ENCODE measurements around the gene OR2AT4.
"Not testable (repeated sequence)": the region's sequence is repeated elsewhere in the genome, so short reads cannot be mapped to it uniquely, and the experiment has no call there.

OR2AT4 gene

GRCh38 chr11:75133976-75134375 lies 37.3 kb upstream of the OR2AT4 start:
- no peak overlapping the region for H3K9ac ChIP-seq (ENCODE audit: low read depth, low read length)
- H3K36me3 ChIP-seq (ENCODE audit: insufficient read depth, low read length), result no peaks in the 10 kb centered on the region
- no peak overlapping the region for H3K4me2 ChIP-seq (ENCODE audit: low read length)
- peaks cover 47% of the 10 kb centered on the region for H3K27me3 ChIP-seq (ENCODE audit: control insufficient read depth, insufficient read depth, low read length)
- H3K4me1 ChIP-seq (ENCODE audit: control insufficient read depth, insufficient read depth, low read length), result no peaks in the 10 kb centered on the region
- H3K9me3 ChIP-seq (replicated peaks; ENCODE audit: low read length), result no peaks in the 10 kb centered on the region
- H3K4me3 ChIP-seq (ENCODE audit: low read length), result no peak overlapping the region

- Histone ChIP-seq H3K4me2 (ENCODE audit: low read length) (no peak overlapping the region), H3K4me3 (ENCODE audit: low read length) (no peak overlapping the region), H3K9ac (ENCODE audit: low read depth, low read length) (no peak overlapping the region), H3K4me1 (ENCODE audit: control insufficient read depth, insufficient read depth, low read length) (no peaks in the 10 kb centered on the region), H3K9me3 (replicated peaks; ENCODE audit: low read length) (no peaks in the 10 kb centered on the region), H3K27me3 (ENCODE audit: control insufficient read depth, insufficient read depth, low read length) (peaks cover 42% of the 10 kb centered on the region), H3K36me3 (ENCODE audit: insufficient read depth, low read length) (no peaks in the 10 kb centered on the region)
Measured at GRCh38 chr11:75132080-75132479, 35.4 kb upstream of the OR2AT4 start.

- H3K9ac ChIP-seq (ENCODE audit: low read depth, low read length), result no peak overlapping the region
- no peaks in the 10 kb centered on the region for H3K9me3 ChIP-seq (replicated peaks; ENCODE audit: low read length)
- H3K4me1 ChIP-seq (ENCODE audit: control insufficient read depth, insufficient read depth, low read length), result no peaks in the 10 kb centered on the region
- H3K36me3 ChIP-seq (ENCODE audit: insufficient read depth, low read length), result no peaks in the 10 kb centered on the region
- H3K4me3 ChIP-seq (ENCODE audit: low read length), result no peak overlapping the region
- H3K4me2 ChIP-seq (ENCODE audit: low read length), result no peak overlapping the region
- H3K27me3 ChIP-seq (ENCODE audit: control insufficient read depth, insufficient read depth, low read length), result peaks cover 14% of the 10 kb centered on the region
Measured at GRCh38 chr11:75126564-75126963, 29.9 kb upstream of the OR2AT4 start.

- H3K4me2 ChIP-seq (ENCODE audit: low read length), result no peak overlapping the region
- H3K9me3 ChIP-seq (replicated peaks; ENCODE audit: low read length), result peaks cover 5% of the 10 kb centered on the region
- peaks cover 3% of the 10 kb centered on the region for H3K27me3 ChIP-seq (ENCODE audit: control insufficient read depth, insufficient read depth, low read length)
- H3K36me3 ChIP-seq (ENCODE audit: insufficient read depth, low read length), result no peaks in the 10 kb centered on the region
- no peaks in the 10 kb centered on the region for H3K4me1 ChIP-seq (ENCODE audit: control insufficient read depth, insufficient read depth, low read length)
- no peak overlapping the region for H3K9ac ChIP-seq (ENCODE audit: low read depth, low read length)
- H3K4me3 ChIP-seq (ENCODE audit: low read length), result no peak overlapping the region
Measured at GRCh38 chr11:75118577-75118976, 21.9 kb upstream of the OR2AT4 start.

GRCh38 chr11:75114465-75114864 lies 17.8 kb upstream of the OR2AT4 start:
- Histone ChIP-seq H3K36me3 (ENCODE audit: insufficient read depth, low read length) (no peaks in the 10 kb centered on the region), H3K4me3 (ENCODE audit: low read length) (no peak overlapping the region), H3K4me2 (ENCODE audit: low read length) (no peak overlapping the region), H3K27me3 (ENCODE audit: control insufficient read depth, insufficient read depth, low read length) (peaks cover 14% of the 10 kb centered on the region), H3K4me1 (ENCODE audit: control insufficient read depth, insufficient read depth, low read length) (no peaks in the 10 kb centered on the region), H3K9me3 (replicated peaks; ENCODE audit: low read length) (peaks cover 5% of the 10 kb centered on the region), H3K9ac (ENCODE audit: low read depth, low read length) (no peak overlapping the region)

- H3K27me3 ChIP-seq (ENCODE audit: control insufficient read depth, insufficient read depth, low read length), result peaks cover 14% of the 10 kb centered on the region
- H3K9me3 ChIP-seq (replicated peaks; ENCODE audit: low read length), result no peaks in the 10 kb centered on the region
- no peaks in the 10 kb centered on the region for H3K4me1 ChIP-seq (ENCODE audit: control insufficient read depth, insufficient read depth, low read length)
- H3K4me3 ChIP-seq (ENCODE audit: low read length), result no peak overlapping the region
- no peak overlapping the region for H3K9ac ChIP-seq (ENCODE audit: low read depth, low read length)
- H3K4me2 ChIP-seq (ENCODE audit: low read length), result no peak overlapping the region
- H3K36me3 ChIP-seq (ENCODE audit: insufficient read depth, low read length), result no peaks in the 10 kb centered on the region
Measured at GRCh38 chr11:75113030-75113429, 16.4 kb upstream of the OR2AT4 start.

GRCh38 chr11:75112200-75112599 lies 15.5 kb upstream of the OR2AT4 start:
- Histone ChIP-seq H3K4me3 (ENCODE audit: low read length) (no peak overlapping the region), H3K4me2 (ENCODE audit: low read length) (no peak overlapping the region), H3K36me3 (ENCODE audit: insufficient read depth, low read length) (no peaks in the 10 kb centered on the region), H3K4me1 (ENCODE audit: control insufficient read depth, insufficient read depth, low read length) (peaks cover 6% of the 10 kb centered on the region), H3K9me3 (replicated peaks; ENCODE audit: low read length) (no peaks in the 10 kb centered on the region), H3K9ac (ENCODE audit: low read depth, low read length) (no peak overlapping the region), H3K27me3 (ENCODE audit: control insufficient read depth, insufficient read depth, low read length) (peaks cover 14% of the 10 kb centered on the region)

- H3K4me2 ChIP-seq (ENCODE audit: low read length), result no peak overlapping the region
- peaks cover 24% of the 10 kb centered on the region for H3K4me1 ChIP-seq (ENCODE audit: control insufficient read depth, insufficient read depth, low read length)
- no peaks in the 10 kb centered on the region for H3K36me3 ChIP-seq (ENCODE audit: insufficient read depth, low read length)
- peaks cover under 1% of the 10 kb centered on the region for H3K27me3 ChIP-seq (ENCODE audit: control insufficient read depth, insufficient read depth, low read length)
- no peak overlapping the region for H3K9ac ChIP-seq (ENCODE audit: low read depth, low read length)
- H3K9me3 ChIP-seq (replicated peaks; ENCODE audit: low read length), result no peaks in the 10 kb centered on the region
- H3K4me3 ChIP-seq (ENCODE audit: low read length), result no peak overlapping the region
Measured at GRCh38 chr11:75107187-75107586, 10.5 kb upstream of the OR2AT4 start.

GRCh38 chr11:75105967-75106681 lies 9.4 kb upstream of the OR2AT4 start:
- not testable (repeated sequence) for H3K4me2 ChIP-seq (ENCODE audit: low read length); H3K9me3 ChIP-seq (replicated peaks; ENCODE audit: low read length); H3K36me3 ChIP-seq (ENCODE audit: insufficient read depth, low read length); H3K27me3 ChIP-seq (ENCODE audit: control insufficient read depth, insufficient read depth, low read length); H3K9ac ChIP-seq (ENCODE audit: low read depth, low read length); H3K4me3 ChIP-seq (ENCODE audit: low read length)
- H3K4me1 ChIP-seq (ENCODE audit: control insufficient read depth, insufficient read depth, low read length), result peaks cover 24% of the 10 kb centered on the region

- H3K4me3 ChIP-seq (ENCODE audit: low read length), result no peak overlapping the region
- no peaks in the 10 kb centered on the region for H3K36me3 ChIP-seq (ENCODE audit: insufficient read depth, low read length)
- H3K4me1 ChIP-seq (ENCODE audit: control insufficient read depth, insufficient read depth, low read length), result peaks cover 26% of the 10 kb centered on the region
- H3K9me3 ChIP-seq (replicated peaks; ENCODE audit: low read length), result no peaks in the 10 kb centered on the region
- H3K9ac ChIP-seq (ENCODE audit: low read depth, low read length), result no peak overlapping the region
- H3K4me2 ChIP-seq (ENCODE audit: low read length), result no peak overlapping the region
- H3K27me3 ChIP-seq (ENCODE audit: control insufficient read depth, insufficient read depth, low read length), result no peaks in the 10 kb centered on the region
Measured at GRCh38 chr11:75105462-75105925, 8.8 kb upstream of the OR2AT4 start.

- Histone ChIP-seq H3K27me3 (ENCODE audit: control insufficient read depth, insufficient read depth, low read length) (no peaks in the 10 kb centered on the region), H3K36me3 (ENCODE audit: insufficient read depth, low read length) (no peaks in the 10 kb centered on the region), H3K9me3 (replicated peaks; ENCODE audit: low read length) (no peaks in the 10 kb centered on the region), H3K4me1 (ENCODE audit: control insufficient read depth, insufficient read depth, low read length) (peaks cover 33% of the 10 kb centered on the region), H3K4me2 (ENCODE audit: low read length) (peak overlapping the region; percentile 33), H3K4me3 (ENCODE audit: low read length) (no peak overlapping the region), H3K9ac (ENCODE audit: low read depth, low read length) (no peak overlapping the region)
Measured at GRCh38 chr11:75103380-75104026, 6.8 kb upstream of the OR2AT4 start.

Measured in skeletal muscle satellite cell (primary cell).